ENCODE measurements around the gene CCDC106. TPM values are rescaled to one million over a fixed set of nuclear protein-coding genes. Genes with fewer than 3 reads are reported as not detected.

CCDC106 gene
- total RNA-seq, 1 experiment from 2014 or later, result 47.8 TPM

GRCh38 chr19:55599468-55599841 is 48.6 kb upstream of the CCDC106 start, which contains the start of gene FIZ1:
Gene FIZ1, minus strand, starts transcription at chr19:55599517. Its CDS starts 1,652 bp downstream, at chr19:55597865.
- no peaks in the 10 kb centered on the region; the same call in 1 of the 2 replicates for H3K36me3 ChIP-seq (ENCODE audit: control insufficient read depth, insufficient read depth, low read length)
- DNase-seq (ENCODE audit: low read depth, low spot score), result peak; percentile 94
- ChIA-PET CTCF (interaction anchor here (0.6 to 0.8 kb wide), 2 partner anchors 20 to 30 kb away, joined by 5 to 7 read pairs; no protein-coding TSS in a partner anchor), POLR2A (interaction anchor here (0.5 to 1.6 kb wide), 7 partner anchors 10 to 192 kb away, joined by 3 to 12 read pairs (median 4); partner anchors contain the start of gene ZNF579)
- H3K27ac ChIP-seq (ENCODE audit: low read length), result peak within 1 kb of the TSS; percentile 100
- BruUV-seq (replicated peaks), result no TSS peak
- H3K4me3 ChIP-seq (ENCODE audit: low read depth in 2 of 2, low read length in 2 of 2), result peak within 1 kb of the TSS; percentile 79 to 85
- H3K4me1 ChIP-seq (ENCODE audit: control insufficient read depth, insufficient read depth, low read length), result peaks cover 14% of the 10 kb centered on the region
- no peaks in the 10 kb centered on the region for H3K27me3 ChIP-seq (ENCODE audit: control insufficient read depth, insufficient read depth, low read length)
- intact Hi-C loops (cut with micrococcal nuclease; ENCODE audit: unreplicated experiment) (no loop called here), in situ Hi-C loops (cut with HindIII; ENCODE audit: low pct_unique_long_range_greater_than_20kb, low sequenced_read_pairs) (no loop called here)
- ATAC-seq, result peak; percentile 90
- TF ChIP-seq POLR2AphosphoS5 (IDR thresholded peaks at IDR 0.05; ENCODE audit: low read depth, low read length) (peak; percentile 10; the same call in 1 of the 2 replicates), CTCF (IDR thresholded peaks at IDR 0.05) (no peak), TCF7L2 (IDR thresholded peaks at IDR 0.05; ENCODE audit: low read depth, low read length) (no peak; the same call in 1 of the 2 replicates), SIN3A (IDR thresholded peaks at IDR 0.05; ENCODE audit: borderline replicate concordance, insufficient read depth, low read depth, low read length) (peak; percentile 10; the same call in 1 of the 2 replicates)
- TF ChIP-seq, protein P1, sequence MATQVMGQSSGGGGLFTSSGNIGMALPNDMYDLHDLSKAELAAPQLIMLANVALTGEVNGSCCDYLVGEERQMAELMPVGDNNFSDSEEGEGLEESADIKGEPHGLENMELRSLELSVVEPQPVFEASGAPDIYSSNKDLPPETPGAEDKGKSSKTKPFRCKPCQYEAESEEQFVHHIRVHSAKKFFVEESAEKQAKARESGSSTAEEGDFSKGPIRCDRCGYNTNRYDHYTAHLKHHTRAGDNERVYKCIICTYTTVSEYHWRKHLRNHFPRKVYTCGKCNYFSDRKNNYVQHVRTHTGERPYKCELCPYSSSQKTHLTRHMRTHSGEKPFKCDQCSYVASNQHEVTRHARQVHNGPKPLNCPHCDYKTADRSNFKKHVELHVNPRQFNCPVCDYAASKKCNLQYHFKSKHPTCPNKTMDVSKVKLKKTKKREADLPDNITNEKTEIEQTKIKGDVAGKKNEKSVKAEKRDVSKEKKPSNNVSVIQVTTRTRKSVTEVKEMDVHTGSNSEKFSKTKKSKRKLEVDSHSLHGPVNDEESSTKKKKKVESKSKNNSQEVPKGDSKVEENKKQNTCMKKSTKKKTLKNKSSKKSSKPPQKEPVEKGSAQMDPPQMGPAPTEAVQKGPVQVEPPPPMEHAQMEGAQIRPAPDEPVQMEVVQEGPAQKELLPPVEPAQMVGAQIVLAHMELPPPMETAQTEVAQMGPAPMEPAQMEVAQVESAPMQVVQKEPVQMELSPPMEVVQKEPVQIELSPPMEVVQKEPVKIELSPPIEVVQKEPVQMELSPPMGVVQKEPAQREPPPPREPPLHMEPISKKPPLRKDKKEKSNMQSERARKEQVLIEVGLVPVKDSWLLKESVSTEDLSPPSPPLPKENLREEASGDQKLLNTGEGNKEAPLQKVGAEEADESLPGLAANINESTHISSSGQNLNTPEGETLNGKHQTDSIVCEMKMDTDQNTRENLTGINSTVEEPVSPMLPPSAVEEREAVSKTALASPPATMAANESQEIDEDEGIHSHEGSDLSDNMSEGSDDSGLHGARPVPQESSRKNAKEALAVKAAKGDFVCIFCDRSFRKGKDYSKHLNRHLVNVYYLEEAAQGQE (IDR thresholded peaks at IDR 0.05; ENCODE audit: insufficient read depth in 1 of 2, low read depth in 2 of 2, low read length in 1 of 2), result no peak
- no peaks in the 10 kb centered on the region for H3K9me3 ChIP-seq (ENCODE audit: control insufficient read depth, insufficient read depth, low read depth, low read length)

DNA sequence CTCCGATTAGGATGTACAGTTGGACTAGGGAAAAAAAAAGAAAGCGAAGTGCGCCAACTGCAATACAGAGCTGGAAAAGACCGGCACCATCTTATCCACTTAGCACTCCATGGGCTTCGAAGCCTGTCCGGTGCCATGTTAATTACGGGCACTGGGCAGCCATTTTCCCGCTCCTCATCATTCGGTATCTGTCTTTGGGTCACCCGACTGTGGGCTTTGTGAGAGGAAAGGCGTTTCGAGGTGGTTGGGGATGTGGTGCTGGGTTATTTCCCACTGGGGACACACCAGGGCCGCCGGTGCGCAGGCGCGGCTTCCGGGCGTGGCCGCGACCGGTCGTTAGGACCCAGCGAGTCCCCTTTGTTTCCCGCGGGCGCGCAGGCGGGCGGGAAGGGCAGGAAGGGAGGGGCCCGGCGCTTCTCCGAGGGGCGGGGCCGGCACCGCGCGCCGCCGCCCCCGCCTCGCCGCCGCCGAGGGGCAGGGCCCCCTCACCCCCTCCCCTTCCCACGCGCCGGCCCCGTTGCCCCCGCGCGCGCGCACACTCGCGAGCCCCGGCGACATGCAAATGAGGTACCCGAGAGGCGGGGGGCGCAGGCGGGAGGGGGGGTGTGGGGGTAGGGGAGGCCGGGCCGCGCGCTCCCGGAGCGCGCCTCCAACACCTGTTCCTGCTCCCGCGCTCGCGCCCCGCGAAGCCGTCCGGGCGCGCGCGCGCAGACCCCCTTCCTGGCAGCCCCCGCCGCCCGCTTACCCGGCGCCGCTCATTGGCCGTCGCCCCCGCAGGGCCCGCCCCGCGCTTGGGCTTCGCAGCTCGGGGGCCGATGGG is 48.0 kb upstream of the CCDC106 start, which contains the start of gene ZNF524:
ZNF524 (plus strand) TSS at position 447 of the 820 bp plus-strand sequence. CDS start 1,825 bp downstream, outside the sequence.
- BruUV-seq (replicated peaks), result no TSS peak
- Histone ChIP-seq H3K36me3 (ENCODE audit: control insufficient read depth, insufficient read depth, low read length) (no peaks in the 10 kb centered on the region; the same call in 1 of the 2 replicates), H3K9me3 (ENCODE audit: control insufficient read depth, insufficient read depth, low read depth, low read length) (no peaks in the 10 kb centered on the region), H3K4me3 (ENCODE audit: low read depth in 2 of 2, low read length in 2 of 2) (peak within 1 kb of the TSS; percentile 79 to 85), H3K4me1 (ENCODE audit: control insufficient read depth, insufficient read depth, low read length) (peaks cover 14% of the 10 kb centered on the region), H3K27ac (ENCODE audit: low read length) (peak within 1 kb of the TSS; percentile 100), H3K27me3 (ENCODE audit: control insufficient read depth, insufficient read depth, low read length) (no peaks in the 10 kb centered on the region)
- ChIA-PET POLR2A (interaction anchor here (0.5 to 1.6 kb wide), 4 partner anchors 10 to 174 kb away, joined by 3 to 10 read pairs (median 4); partner anchors contain the start of gene ZNF579), CTCF (no interaction called here)
- intact Hi-C loops (cut with micrococcal nuclease; ENCODE audit: unreplicated experiment) (no loop called here), in situ Hi-C loops (cut with HindIII; ENCODE audit: low pct_unique_long_range_greater_than_20kb, low sequenced_read_pairs) (no loop called here)
- peak; percentile 70 for TF ChIP-seq POLR2AphosphoS5 (IDR thresholded peaks at IDR 0.05; ENCODE audit: low read depth, low read length)
- TF ChIP-seq, protein P1 (IDR thresholded peaks at IDR 0.05; ENCODE audit: insufficient read depth in 1 of 2, low read depth in 2 of 2, low read length in 1 of 2), result no peak
- TF ChIP-seq SIN3A (IDR thresholded peaks at IDR 0.05; ENCODE audit: borderline replicate concordance, insufficient read depth, low read depth, low read length), result no peak; the same call in 1 of the 2 replicates
- ATAC-seq (peak; percentile 70), DNase-seq (ENCODE audit: low read depth, low spot score) (no peak)
